HG02870 (cell line): Measurements from ENCODE around the gene SYTL3.

Experiments used
- ATAC-seq: cut with Tn5 transposase; IDR thresholded peaks from one replicate; pipeline ENCODE4 v1.9.1; 2021; ENCODE audit warnings: mild to moderate bottlenecking, moderate library complexity; ENCODE audit not compliant: unreplicated experiment

SYTL3 gene

GRCh38 chr6:158808941-158809678, 159.3 kb downstream of the SYTL3 start:
- peak; percentile 71 for ATAC-seq

- ATAC-seq: no peak
These were observed 160.6 kb downstream of the SYTL3 start for GRCh38 chr6:158810155-158811095.

- no peak for ATAC-seq
These were observed 162.8 kb downstream of the SYTL3 start for GRCh38 chr6:158812611-158813010.

- ATAC-seq: no peak
These were observed 163.2 kb downstream of the SYTL3 start for GRCh38 chr6:158813032-158813431.
